CD4-positive, CD25-positive, alpha-beta regulatory T cell (primary cell): ENCODE results near the gene BPIFB2. TPM values are rescaled to one million over a fixed set of nuclear protein-coding genes. Genes with fewer than 3 reads are reported as not detected.

Experiments
- ATAC-seq, 2 donors: fragments of 150-1000 bp; cut with Tn5 transposase; one replicate each; pipeline ENCODE4 v1.10.0; 2021; ENCODE audit warnings: low read depth in 2 of 2, moderate number of reproducible peaks in 2 of 2, moderate library complexity in 1 of 2
- DNase-seq, 3 donors: peaks; one replicate each; pipeline versions ENCODE4 v3.0.0 to v3.0.0-alpha.2; 2012 to 2022; ENCODE audit warnings: mixed read lengths in 1 of 3
- H3K27ac ChIP-seq: one replicate; pipeline ENCODE4 v1.7.0; 2013; ENCODE audit warnings: mild to moderate bottlenecking, low read length; ENCODE audit not compliant: insufficient read depth, poor library complexity, severe bottlenecking
- H3K27me3 ChIP-seq: one replicate; pipeline ENCODE4 v1.7.0; 2013; ENCODE audit warnings: low read length; ENCODE audit not compliant: control insufficient read depth, insufficient read depth
- H3K36me3 ChIP-seq: one replicate; pipeline ENCODE4 v1.7.0; 2013; ENCODE audit warnings: mild to moderate bottlenecking, low read length, moderate library complexity; ENCODE audit not compliant: control insufficient read depth, insufficient read depth
- H3K4me1 ChIP-seq: 2 replicates; pipeline ENCODE4 v1.7.0; 2013; ENCODE audit warnings: mild to moderate bottlenecking, low read length; ENCODE audit not compliant: insufficient read depth, control insufficient read depth, poor library complexity, severe bottlenecking
- H3K4me3 ChIP-seq: one replicate; pipeline ENCODE4 v1.7.0; 2013; ENCODE audit warnings: low read depth, mild to moderate bottlenecking, low read length, moderate library complexity
- H3K9me3 ChIP-seq, 2 experiments: 1 replicate in 1 of 2; 2 replicates in 1 of 2; pipeline ENCODE4 v1.7.0; 2013; ENCODE audit warnings: low read length in 2 of 2, mild to moderate bottlenecking in 1 of 2, moderate library complexity in 1 of 2; ENCODE audit not compliant: control insufficient read depth in 2 of 2
- H3K27ac Mint-ChIP-seq, 3 donors: one replicate each; pipeline ENCODE4 v1.8.0; 2020 to 2022; ENCODE audit warnings: mild to moderate bottlenecking in 3 of 3, mixed read lengths in 3 of 3, moderate library complexity in 2 of 3
- H3K27me3 Mint-ChIP-seq: one replicate; pipeline ENCODE4 v1.8.0; 2022; ENCODE audit warnings: mild to moderate bottlenecking, mixed read lengths
- H3K36me3 Mint-ChIP-seq: one replicate; pipeline ENCODE4 v1.8.0; 2020; ENCODE audit warnings: mixed read lengths
- H3K4me1 Mint-ChIP-seq, 4 donors: one replicate each; pipeline ENCODE4 v1.8.0; 2020 to 2022; ENCODE audit warnings: mixed read lengths in 4 of 4, mild to moderate bottlenecking in 1 of 4
- H3K4me3 Mint-ChIP-seq, 4 donors: one replicate each; pipeline ENCODE4 v1.8.0; 2020 to 2022; ENCODE audit warnings: mild to moderate bottlenecking in 4 of 4, mixed read lengths in 4 of 4, moderate library complexity in 3 of 4
- H3K9me3 Mint-ChIP-seq, 7 donors: one replicate each; pipeline ENCODE4 v1.8.0; 2020 to 2022; ENCODE audit warnings: mixed read lengths in 7 of 7, mild to moderate bottlenecking in 3 of 7, moderate library complexity in 2 of 7
- polyA plus RNA-seq, 4 donors: library from polyadenylated mRNA; unstranded; fragments of 300-500 nt; fragmentation: Illumina TruSeq; gene quantifications; one replicate each; pipeline ENCODE4 v1.2.3, GENCODE V29; 2021
- total RNA-seq: library from RNA; stranded (reverse); gene quantifications from one replicate; pipeline ENCODE4 v1.2.3, GENCODE V29; 2022

The BPIFB2 gene
- total and polyA plus RNA-seq, 5 donors from 2014 or later: not detected

GRCh38 chr20:33070111-33071053, 62.9 kb downstream of the BPIFB2 start:
- Histone ChIP-seq H3K27ac (no peak overlapping the region), H3K4me3 (no peak overlapping the region), H3K4me1 (no peaks in the 10 kb centered on the region), H3K9me3 (no peaks in the 10 kb centered on the region), H3K36me3 (no peaks in the 10 kb centered on the region), H3K27me3 (no peaks in the 10 kb centered on the region)
- no peaks in the 10 kb centered on the region for H3K9me3 Mint-ChIP-seq
- no peak overlapping the region for H3K4me3 Mint-ChIP-seq
- peaks cover 0 to 22% (median 9%) of the 10 kb centered on the region in 4 donors for H3K4me1 Mint-ChIP-seq
- no peak for ATAC-seq
- no peaks in the 10 kb centered on the region for H3K36me3 Mint-ChIP-seq
- H3K27me3 Mint-ChIP-seq: no peaks in the 10 kb centered on the region
- no peak for DNase-seq
- no peak overlapping the region for H3K27ac Mint-ChIP-seq

DNA sequence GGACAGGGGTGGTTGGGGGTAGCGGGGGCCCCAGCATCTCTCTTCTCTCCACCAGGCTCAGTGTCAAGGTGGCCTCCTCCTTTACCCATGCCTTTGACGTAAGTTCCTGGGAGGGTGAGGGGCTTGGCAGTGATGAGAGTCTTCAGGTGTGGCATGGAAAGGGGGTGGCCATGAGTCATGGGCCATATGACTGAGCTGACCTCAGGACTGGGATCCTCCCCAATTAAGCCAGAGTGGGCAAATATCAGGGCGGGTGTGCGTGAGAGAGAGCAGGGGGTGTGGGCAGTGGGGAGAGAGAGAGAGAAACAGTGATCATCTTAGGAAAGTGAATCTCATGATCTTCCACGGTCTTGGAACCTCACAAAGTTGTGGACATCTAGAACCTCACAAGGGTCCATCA, 63.7 kb downstream of the BPIFB2 start:
- Mint-ChIP-seq H3K36me3 (no peaks in the 10 kb centered on the region), H3K27me3 (no peaks in the 10 kb centered on the region), H3K4me3 (no peak overlapping the region), H3K4me1 (peaks cover 0 to 25% (median 9%) of the 10 kb centered on the region in 4 donors), H3K9me3 (no peaks in the 10 kb centered on the region), H3K27ac (no peak overlapping the region)
- DNase-seq (no peak), ATAC-seq (no peak)
- Histone ChIP-seq H3K36me3 (no peaks in the 10 kb centered on the region), H3K9me3 (no peaks in the 10 kb centered on the region), H3K4me1 (no peaks in the 10 kb centered on the region), H3K4me3 (no peak overlapping the region), H3K27ac (no peak overlapping the region), H3K27me3 (no peaks in the 10 kb centered on the region)

DNA sequence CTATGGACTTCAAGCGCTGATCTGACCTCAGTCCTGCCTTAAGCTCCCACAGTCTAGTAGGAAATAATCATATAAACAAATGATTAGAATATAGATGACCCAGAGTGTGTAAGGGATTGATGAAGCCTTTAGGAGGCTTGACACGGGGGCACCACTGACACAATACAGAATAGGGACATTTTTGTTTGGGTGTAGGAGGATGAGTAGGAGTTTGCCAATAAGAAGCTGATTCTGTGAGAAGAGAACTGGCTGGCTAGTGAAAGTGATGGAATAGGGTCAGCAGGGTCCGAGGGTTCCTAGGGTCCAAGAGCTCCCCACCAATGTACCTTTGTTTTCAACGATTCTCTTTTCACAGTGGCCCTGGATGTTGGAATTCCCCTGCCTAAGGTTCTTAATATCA, 64.9 kb downstream of the BPIFB2 start:
- no peak overlapping the region for H3K27ac Mint-ChIP-seq
- no peak for DNase-seq

DNA sequence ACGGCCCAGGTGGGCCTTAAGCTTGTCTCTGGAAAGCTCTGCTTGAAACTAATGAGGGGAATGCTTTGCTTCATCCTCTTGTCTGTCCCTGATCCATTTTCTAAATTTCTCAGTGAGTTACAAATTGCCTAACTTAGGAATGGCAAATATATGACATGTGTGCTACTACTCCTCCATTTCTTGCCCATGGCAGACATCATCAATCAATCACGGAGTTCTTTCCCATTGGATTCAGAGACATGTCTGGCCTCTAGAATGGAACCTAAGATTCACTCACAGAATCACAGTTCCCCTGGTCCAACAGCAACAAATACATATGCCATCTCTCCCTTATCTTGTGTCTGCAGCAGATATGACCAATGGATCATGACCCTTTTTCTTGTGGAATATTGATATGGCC, 65.3 kb downstream of the BPIFB2 start:
- ATAC-seq: no peak
- no peak overlapping the region for H3K4me3 Mint-ChIP-seq
- H3K36me3 Mint-ChIP-seq: no peaks in the 10 kb centered on the region
- no peaks in the 10 kb centered on the region for H3K4me1 ChIP-seq
- no peak overlapping the region for H3K4me3 ChIP-seq
- no peaks in the 10 kb centered on the region for H3K9me3 ChIP-seq
- no peak overlapping the region for H3K27ac ChIP-seq
- no peaks in the 10 kb centered on the region for H3K9me3 Mint-ChIP-seq
- peaks cover 1% of the 10 kb centered on the region for H3K27me3 Mint-ChIP-seq
- no peak for DNase-seq
- H3K27me3 ChIP-seq: no peaks in the 10 kb centered on the region
- peaks cover 0 to 23% (median 10%) of the 10 kb centered on the region in 4 donors for H3K4me1 Mint-ChIP-seq
- no peaks in the 10 kb centered on the region for H3K36me3 ChIP-seq
- H3K27ac Mint-ChIP-seq: no peak overlapping the region

More for the DNA sequence above, 64.9 kb downstream of the BPIFB2 start:
- Histone ChIP-seq H3K36me3 (no peaks in the 10 kb centered on the region), H3K4me3 (no peak overlapping the region), H3K27ac (no peak overlapping the region), H3K9me3 (no peaks in the 10 kb centered on the region), H3K27me3 (no peaks in the 10 kb centered on the region), H3K4me1 (no peaks in the 10 kb centered on the region)
- no peaks in the 10 kb centered on the region for H3K9me3 Mint-ChIP-seq
- H3K27me3 Mint-ChIP-seq: no peaks in the 10 kb centered on the region
- no peaks in the 10 kb centered on the region for H3K36me3 Mint-ChIP-seq
- peaks cover 0 to 26% (median 10%) of the 10 kb centered on the region in 4 donors for H3K4me1 Mint-ChIP-seq
- ATAC-seq: no peak
- no peak overlapping the region for H3K4me3 Mint-ChIP-seq

Other genes with a start within 250 kb of the BPIFB2 start
- gene DNMT3B, start 245.3 kb upstream of the BPIFB2 start, total RNA-seq: 0.47 TPM
- under 1 TPM in 1 of 4 donors, not detected in 3; 0.14 TPM for gene DNMT3B, start 245.3 kb upstream of the BPIFB2 start, polyA plus RNA-seq
- 114 TPM for gene MAPRE1, start 187.8 kb upstream of the BPIFB2 start, total RNA-seq
- 10 to 100 TPM; 81.3 to 99.4 (median 92.6) TPM for gene MAPRE1, start 187.8 kb upstream of the BPIFB2 start, polyA plus RNA-seq
- gene EFCAB8, start 148.8 kb upstream of the BPIFB2 start, total RNA-seq: 1.2 TPM
- not detected for gene EFCAB8, start 148.8 kb upstream of the BPIFB2 start, polyA plus RNA-seq
- gene SUN5, start 3.3 kb upstream of the BPIFB2 start, total RNA-seq: not detected
- not detected for gene SUN5, start 3.3 kb upstream of the BPIFB2 start, polyA plus RNA-seq
- not detected for gene BPIFB6, start 23.9 kb downstream of the BPIFB2 start, total RNA-seq
- gene BPIFB6, start 23.9 kb downstream of the BPIFB2 start, polyA plus RNA-seq: not detected
- not detected for gene BPIFB3, start 46.2 kb downstream of the BPIFB2 start, total RNA-seq
- not detected for gene BPIFB3, start 46.2 kb downstream of the BPIFB2 start, polyA plus RNA-seq
- not detected for gene BPIFB4, start 71.9 kb downstream of the BPIFB2 start, total RNA-seq
- not detected for gene BPIFB4, start 71.9 kb downstream of the BPIFB2 start, polyA plus RNA-seq
- gene BPIFA2, start 160.5 kb downstream of the BPIFB2 start, total RNA-seq: not detected
- not detected for gene BPIFA2, start 160.5 kb downstream of the BPIFB2 start, polyA plus RNA-seq
- not detected for gene BPIFA3, start 209.6 kb downstream of the BPIFB2 start, total RNA-seq
- not detected for gene BPIFA3, start 209.6 kb downstream of the BPIFB2 start, polyA plus RNA-seq
- not detected for gene BPIFA1, start 228.3 kb downstream of the BPIFB2 start, total RNA-seq
- not detected for gene BPIFA1, start 228.3 kb downstream of the BPIFB2 start, polyA plus RNA-seq